Heart left ventricle (tissue), 16 donors: ENCODE results near the gene CEP131. TPM values are rescaled to one million over a fixed set of nuclear protein-coding genes. Genes with fewer than 3 reads are reported as not detected.

Source experiments
- ATAC-seq, 4 donors: fragments of 200-7000 bp; cut with Tn5 transposase; one replicate each; pipeline ENCODE4 v1.9.1; 2020 to 2022; ENCODE audit warnings: moderate library complexity in 4 of 4, mild to moderate bottlenecking in 3 of 4, moderate number of reproducible peaks in 1 of 4
- DNase-seq, 5 donors: peaks; one replicate each; pipeline ENCODE4 v3.0.0-alpha.2; 2020
- H3K27ac ChIP-seq, 12 donors: fragments of 200-600 bp; sonication (generic) in 4 of 12; one replicate each; pipeline versions ENCODE4 v1.5.0 to v1.8.0; 2016 to 2022; ENCODE audit warnings: mild to moderate bottlenecking in 2 of 12
- H3K27me3 ChIP-seq, 9 donors: fragments of 200-600 bp; sonication (generic) in 2 of 9; one replicate each; pipeline versions ENCODE4 v1.5.1 to v1.8.0; 2016 to 2022; ENCODE audit warnings: mild to moderate bottlenecking in 3 of 9
- H3K36me3 ChIP-seq, 9 donors: fragments of 200-600 bp; sonication (generic) in 2 of 9; one replicate each; pipeline versions ENCODE4 v1.5.0 to v1.8.0; 2018 to 2022; ENCODE audit warnings: mild to moderate bottlenecking in 2 of 9
- H3K4me1 ChIP-seq, 12 donors: fragments of 200-600 bp; sonication (generic) in 4 of 12; one replicate each; pipeline versions ENCODE4 v1.5.0 to v1.8.0; 2016 to 2022; ENCODE audit warnings: mild to moderate bottlenecking in 3 of 12
- H3K4me3 ChIP-seq, 12 donors: fragments of 200-600 bp; sonication (generic) in 4 of 12; one replicate each; pipeline versions ENCODE4 v1.5.0 to v1.8.0; 2017 to 2022; ENCODE audit warnings: mild to moderate bottlenecking in 9 of 12, moderate library complexity in 4 of 12
- H3K9me3 ChIP-seq, 12 donors: fragments of 200-600 bp; sonication (generic) in 4 of 12; one replicate each; pipeline versions ENCODE4 v1.5.0 to v1.8.0; 2016 to 2022; ENCODE audit warnings: mild to moderate bottlenecking in 1 of 12
- POLR2A ChIP-seq, 2 donors: fragments of 450-650 bp; IDR thresholded peaks; one replicate each; pipeline ENCODE4 v1.6.1; 2017; ENCODE audit warnings: antibody characterized with exemption in 2 of 2, mild to moderate bottlenecking in 2 of 2, moderate library complexity in 2 of 2
- WGBS, 4 donors: extraction: QIAGEN DNeasy Blood & Tissue Kit in 2 of 4; methylation state at CpG; one replicate each; pipeline versions ENCODE4 v1.1.5 to v1.1.7; 2013 to 2018; 5-methylcytosine and 5-hydroxymethylcytosine counted together
- intact Hi-C, 10 donors: fragments of 100-400 bp; cut with DNase I; formaldehyde crosslinking; loops; one replicate each; pipeline versions ENCODE4 v1.11.1 to v1.14.2; 2022
- polyA plus RNA-seq, 2 donors: library from polyadenylated mRNA; stranded (reverse); fragments of 200-250 nt; gene quantifications; one replicate each; pipeline ENCODE4 v1.2.3, GENCODE V29; 2013
- total RNA-seq, 9 donors: library from RNA; depleted of rRNA in 2 of 9; stranded (reverse); fragments of >200 nt in 2 of 9; fragmentation: NEBNext Ultra II Directional in 3 of 9; extraction: Animal tissue kit (Norgen Biotek cat#: 25700) in 3 of 9; gene quantifications; one replicate each; pipeline versions ENCODE4 v1.1.0 to v1.2.4, GENCODE V29; 2016 to 2023
- TF ChIP-seq, protein P1 (sequence below), 12 donors: fragments of 200-600 bp; sonication (generic) in 4 of 12; IDR thresholded peaks; one replicate each; pipeline versions ENCODE4 v1.5.0 to v1.8.0; 2018 to 2022; ENCODE audit warnings: antibody characterized with exemption in 12 of 12, mild to moderate bottlenecking in 5 of 12
- donor health status: ischemic (EF 13 %, LVEDD 7.1; RV severe dilation, severe dysfunction).
- donor health status: healthy with polysubstance abuse.
- donor health status: DM: no; HTN: yes; CAD: no.
- donor health status: DM: no; HTN: no; CAD: no.
- donor health status: ischemic (EF 25% LVEDD 6.9; RV normal size, moderate dysfunction).
- donor health status: ischemic (EF 25% LVEDD 5.7; RV mildly dilated, moderate dysfunction).
- donor health status: healthy.
- donor health status: DM: yes; HTN: yes; CAD: no.
- donor health status: ischemic (EF 35%, LVEDD 5.7; RV mildly dilated, moderate dysfunction).
- donor health status: nonischemic (EF 11% LVEDD 7.7; RV severe dilation, severe dysfunction).
- donor health status: DM: yes; HTN: yes; CAD: no.
- donor health status: PGD.
- donor health status: ischemic (EF 29% LVEDD 5.4; RV normal size, mild dysfunction).
- donor health status: nonischemic (EF 23%, LVEDD 6.1; RV moderate dilation, normal function).

Gene CEP131
- total and polyA plus RNA-seq, 11 donors = 7.0 to 15.8 (median 8.9) TPM

DNA sequence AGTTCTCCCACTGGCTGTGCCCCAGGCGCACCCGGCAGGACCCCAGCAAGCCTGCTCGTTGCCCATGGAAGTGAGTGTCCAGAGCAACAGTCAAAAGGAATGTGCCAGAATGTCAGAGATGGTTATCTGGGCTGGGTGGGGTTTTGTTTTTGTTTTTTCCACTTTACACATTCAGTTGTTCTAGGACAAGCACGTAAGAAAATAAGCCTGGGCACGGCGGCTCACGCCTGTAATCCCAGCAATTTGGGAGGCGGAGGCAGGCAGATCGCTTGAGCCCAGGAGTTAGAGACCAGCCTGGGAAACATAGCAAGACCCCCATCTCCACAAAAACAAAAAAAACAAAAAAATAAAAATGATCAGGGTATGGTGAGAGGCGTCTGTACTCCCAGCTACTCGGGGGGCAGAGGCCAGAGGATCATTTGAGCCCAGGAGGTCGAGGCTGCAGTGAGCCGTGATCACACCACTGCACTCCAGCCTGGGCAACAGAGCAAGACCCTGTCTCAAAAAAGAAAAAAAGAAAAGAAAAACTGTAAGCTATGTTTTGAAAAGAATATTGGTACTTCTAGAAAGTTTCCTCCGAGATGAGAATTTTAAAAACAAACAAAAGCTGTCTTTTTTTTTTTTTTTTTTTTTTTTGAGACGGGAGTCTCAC is 24.7 kb upstream of the CEP131 start:
- Histone ChIP-seq H3K4me3 (no peak overlapping the region), H3K9me3 (no peaks in the 10 kb centered on the region), H3K4me1 (peaks cover 0 to 9% (median 0%) of the 10 kb centered on the region in 12 donors), H3K36me3 (peaks cover 0 to 56% (median 20%) of the 10 kb centered on the region in 9 donors), H3K27me3 (no peaks in the 10 kb centered on the region), H3K27ac (no peak overlapping the region)
- DNase-seq (peak in 1 of 5 donors; percentile 21), ATAC-seq (no peak)
- intact Hi-C loops = loop anchor here in 1 of 10 donors (10.0 kb wide), 1 partner anchor 213 kb away; the partner anchor contains the start of gene BAIAP2
- 91 to 97% (median 94%) methylated on average over 14 to 15 of the region's 15 CpGs for WGBS, 4 donors
- TF ChIP-seq, protein P1, sequence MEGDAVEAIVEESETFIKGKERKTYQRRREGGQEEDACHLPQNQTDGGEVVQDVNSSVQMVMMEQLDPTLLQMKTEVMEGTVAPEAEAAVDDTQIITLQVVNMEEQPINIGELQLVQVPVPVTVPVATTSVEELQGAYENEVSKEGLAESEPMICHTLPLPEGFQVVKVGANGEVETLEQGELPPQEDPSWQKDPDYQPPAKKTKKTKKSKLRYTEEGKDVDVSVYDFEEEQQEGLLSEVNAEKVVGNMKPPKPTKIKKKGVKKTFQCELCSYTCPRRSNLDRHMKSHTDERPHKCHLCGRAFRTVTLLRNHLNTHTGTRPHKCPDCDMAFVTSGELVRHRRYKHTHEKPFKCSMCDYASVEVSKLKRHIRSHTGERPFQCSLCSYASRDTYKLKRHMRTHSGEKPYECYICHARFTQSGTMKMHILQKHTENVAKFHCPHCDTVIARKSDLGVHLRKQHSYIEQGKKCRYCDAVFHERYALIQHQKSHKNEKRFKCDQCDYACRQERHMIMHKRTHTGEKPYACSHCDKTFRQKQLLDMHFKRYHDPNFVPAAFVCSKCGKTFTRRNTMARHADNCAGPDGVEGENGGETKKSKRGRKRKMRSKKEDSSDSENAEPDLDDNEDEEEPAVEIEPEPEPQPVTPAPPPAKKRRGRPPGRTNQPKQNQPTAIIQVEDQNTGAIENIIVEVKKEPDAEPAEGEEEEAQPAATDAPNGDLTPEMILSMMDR (IDR thresholded peaks at IDR 0.05) = no peak
- no peak for TF ChIP-seq POLR2A (IDR thresholded peaks at IDR 0.05)

- ATAC-seq (no peak), DNase-seq (peak in 2 of 5 donors; percentile 22 to 54)
- H3K27ac ChIP-seq = no peak overlapping the region
- H3K27me3 ChIP-seq = no peaks in the 10 kb centered on the region
- peaks cover 0 to 50% (median 15%) of the 10 kb centered on the region in 9 donors for H3K36me3 ChIP-seq
- no peak overlapping the region for H3K4me3 ChIP-seq
- intact Hi-C loops = loop anchor here in 1 of 10 donors (10.0 kb wide), 1 partner anchor 212 kb away; the partner anchor contains the start of gene BAIAP2
- no peak for TF ChIP-seq POLR2A (IDR thresholded peaks at IDR 0.05)
- TF ChIP-seq, protein P1 (IDR thresholded peaks at IDR 0.05) = no peak
- H3K4me1 ChIP-seq = peaks cover 0 to 4% (median 0%) of the 10 kb centered on the region in 12 donors
- 88 to 94% (median 92%) methylated on average over 13 to 28 of the region's 28 CpGs for WGBS, 4 donors
- H3K9me3 ChIP-seq = no peaks in the 10 kb centered on the region
These were observed 24.0 kb upstream of the CEP131 start for GRCh38 chr17:81246679-81247338.

DNA sequence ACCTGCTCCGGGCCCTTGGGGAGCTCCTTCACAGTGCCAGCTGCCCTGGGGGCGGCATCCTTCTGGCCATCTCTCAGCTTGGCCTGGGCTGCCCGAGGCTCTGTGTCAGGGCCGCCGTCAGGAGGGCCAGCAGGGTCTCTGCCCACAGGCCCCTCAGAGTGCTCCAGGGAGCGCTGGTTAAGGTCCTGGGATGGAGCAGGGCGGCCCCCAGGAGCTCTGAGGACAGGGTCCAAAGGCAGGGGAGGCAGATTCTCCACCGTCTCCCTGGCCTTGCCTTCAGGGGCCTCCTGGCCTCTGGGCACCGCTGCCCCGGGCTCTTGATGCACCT is 23.5 kb upstream of the CEP131 start:
- H3K4me3 ChIP-seq = no peak overlapping the region
- DNase-seq = peak in 1 of 5 donors; percentile 18

More for the DNA sequence above, 23.5 kb upstream of the CEP131 start:
- no peak for TF ChIP-seq POLR2A (IDR thresholded peaks at IDR 0.05)
- TF ChIP-seq, protein P1 (IDR thresholded peaks at IDR 0.05) = no peak
- no peaks in the 10 kb centered on the region for H3K9me3 ChIP-seq
- ATAC-seq = no peak
- peaks cover 0 to 5% (median 0%) of the 10 kb centered on the region in 12 donors for H3K4me1 ChIP-seq
- WGBS, 4 donors = 91 to 97% (median 93%) methylated on average over 4 to 10 of the region's 10 CpGs
- peaks cover 0 to 47% (median 15%) of the 10 kb centered on the region in 9 donors for H3K36me3 ChIP-seq
- H3K27ac ChIP-seq = no peak overlapping the region
- intact Hi-C loops = loop anchor here in 1 of 10 donors (10.0 kb wide), 1 partner anchor 212 kb away; the partner anchor contains the start of gene BAIAP2
- H3K27me3 ChIP-seq = no peaks in the 10 kb centered on the region
